ENCODE results near the gene KIF5C.
A peak's percentile ranks its signal among the peaks of the same experiment; 100 is the strongest.

Gene KIF5C

GRCh38 chr2:148922776-148923475 is 47.9 kb downstream of the KIF5C start:
- no peak for DNase-seq (ENCODE audit: low read depth in 2 of 2, low spot score in 1 of 2)

- no peak for DNase-seq (ENCODE audit: low read depth in 2 of 2, low spot score in 1 of 2)
Observed at GRCh38 chr2:148924514-148925178, 49.6 kb downstream of the KIF5C start.

- DNase-seq (ENCODE audit: low read depth in 2 of 2, low spot score in 1 of 2): peak in 1 of 2 donors; percentile 12
Observed at GRCh38 chr2:148926291-148926961, 51.4 kb downstream of the KIF5C start.

GRCh38 chr2:148926981-148927401 is 52.0 kb downstream of the KIF5C start:
- DNase-seq (ENCODE audit: low read depth in 2 of 2, low spot score in 1 of 2): no peak

GRCh38 chr2:148928395-148928794 is 53.4 kb downstream of the KIF5C start:
- no peak for DNase-seq (ENCODE audit: low read depth in 2 of 2, low spot score in 1 of 2)

- DNase-seq (ENCODE audit: low read depth in 2 of 2, low spot score in 1 of 2): no peak
Observed at GRCh38 chr2:148930046-148930775, 55.2 kb downstream of the KIF5C start.

- DNase-seq (ENCODE audit: low read depth in 2 of 2, low spot score in 1 of 2): no peak
Observed at GRCh38 chr2:148932536-148932935, 57.5 kb downstream of the KIF5C start.

GRCh38 chr2:148933456-148933855 is 58.4 kb downstream of the KIF5C start:
- DNase-seq (ENCODE audit: low read depth in 2 of 2, low spot score in 1 of 2): no peak

GRCh38 chr2:148935791-148936190 is 60.8 kb downstream of the KIF5C start:
- no peak for DNase-seq (ENCODE audit: low read depth in 2 of 2, low spot score in 1 of 2)

- no peak for DNase-seq (ENCODE audit: low read depth in 2 of 2, low spot score in 1 of 2)
Observed at GRCh38 chr2:148936857-148937450, 61.9 kb downstream of the KIF5C start.

GRCh38 chr2:148939271-148939670 is 64.2 kb downstream of the KIF5C start:
- DNase-seq (ENCODE audit: low read depth in 2 of 2, low spot score in 1 of 2): no peak

GRCh38 chr2:148943097-148943496 is 68.1 kb downstream of the KIF5C start:
- DNase-seq (ENCODE audit: low read depth in 2 of 2, low spot score in 1 of 2): no peak

GRCh38 chr2:148944536-148944935 is 69.5 kb downstream of the KIF5C start:
- no peak for DNase-seq (ENCODE audit: low read depth in 2 of 2, low spot score in 1 of 2)

GRCh38 chr2:148947299-148947698 is 72.3 kb downstream of the KIF5C start:
- DNase-seq (ENCODE audit: low read depth in 2 of 2, low spot score in 1 of 2): no peak

- DNase-seq (ENCODE audit: low read depth in 2 of 2, low spot score in 1 of 2): no peak
Observed at GRCh38 chr2:148948868-148949267, 73.8 kb downstream of the KIF5C start.

GRCh38 chr2:148949348-148949747 is 74.3 kb downstream of the KIF5C start:
- DNase-seq (ENCODE audit: low read depth in 2 of 2, low spot score in 1 of 2): no peak

- DNase-seq (ENCODE audit: low read depth in 2 of 2, low spot score in 1 of 2): no peak
Observed at GRCh38 chr2:148952621-148953020, 77.6 kb downstream of the KIF5C start.

- no peak for DNase-seq (ENCODE audit: low read depth in 2 of 2, low spot score in 1 of 2)
Observed at GRCh38 chr2:148953426-148953825, 78.4 kb downstream of the KIF5C start.

GRCh38 chr2:148954536-148954935 is 79.5 kb downstream of the KIF5C start:
- DNase-seq (ENCODE audit: low read depth in 2 of 2, low spot score in 1 of 2): no peak

- no peak for DNase-seq (ENCODE audit: low read depth in 2 of 2, low spot score in 1 of 2)
Observed at GRCh38 chr2:148955798-148956197, 80.8 kb downstream of the KIF5C start.

- no peak for DNase-seq (ENCODE audit: low read depth in 2 of 2, low spot score in 1 of 2)
Observed at GRCh38 chr2:148957023-148957422, 82.0 kb downstream of the KIF5C start.
